ENCODE measurements around the gene ACO2.
"Not testable (repeated sequence)": the region's sequence is repeated elsewhere in the genome, so short reads cannot be mapped to it uniquely, and the experiment has no call there.

ACO2 gene

GRCh38 chr22:41468381-41469217, at the start of gene ACO2, which contains the start of gene PHF5A:
Gene ACO2 (plus strand): TSS chr22:41469117. CDS start chr22:41469147, 30 bp downstream.
Gene PHF5A (minus strand): TSS chr22:41468692. CDS start chr22:41468653, 39 bp downstream.
- peak; percentile 97 for DNase-seq (ENCODE audit: low read depth)

DNA sequence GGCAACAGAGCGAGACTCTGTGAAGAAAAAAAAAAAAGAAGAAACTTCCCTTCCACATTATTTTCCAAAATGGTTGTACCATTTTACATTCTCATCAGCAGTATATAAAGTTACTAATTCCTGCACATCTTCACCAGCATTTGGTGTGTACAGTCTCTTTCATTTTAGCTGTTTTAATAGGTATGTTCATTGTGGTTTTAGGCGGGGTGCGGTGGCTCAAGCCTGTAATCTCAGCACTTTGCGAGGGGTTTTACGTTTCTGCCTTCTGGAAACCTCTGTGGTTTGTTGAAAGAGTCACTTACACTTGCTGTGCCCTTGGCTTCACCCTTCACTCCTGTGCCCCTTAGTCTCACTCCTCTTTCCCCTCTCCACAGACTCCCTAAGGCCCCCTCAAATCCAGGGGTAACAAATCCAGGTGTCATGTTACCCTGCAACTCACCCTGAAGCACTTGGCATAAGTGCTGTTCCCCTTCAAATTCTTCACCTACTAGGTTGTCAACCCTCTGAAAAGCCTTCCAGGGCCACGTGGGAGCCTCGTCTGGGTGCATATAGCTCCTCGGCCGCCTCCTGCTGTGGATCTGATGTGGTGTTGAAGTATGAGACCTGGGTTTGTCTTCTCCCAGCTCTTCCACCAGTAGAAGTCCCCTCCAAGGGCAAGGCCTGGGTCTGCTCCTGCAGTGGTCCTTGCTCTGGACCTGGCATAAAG, 43.1 kb upstream of the ACO2 start:
- no peak for DNase-seq (ENCODE audit: low read depth)

- no peak for DNase-seq (ENCODE audit: low read depth)
Measured at GRCh38 chr22:41429232-41429950, 39.5 kb upstream of the ACO2 start.

GRCh38 chr22:41429951-41430332, 39.0 kb upstream of the ACO2 start:
- DNase-seq (ENCODE audit: low read depth): no peak

DNA sequence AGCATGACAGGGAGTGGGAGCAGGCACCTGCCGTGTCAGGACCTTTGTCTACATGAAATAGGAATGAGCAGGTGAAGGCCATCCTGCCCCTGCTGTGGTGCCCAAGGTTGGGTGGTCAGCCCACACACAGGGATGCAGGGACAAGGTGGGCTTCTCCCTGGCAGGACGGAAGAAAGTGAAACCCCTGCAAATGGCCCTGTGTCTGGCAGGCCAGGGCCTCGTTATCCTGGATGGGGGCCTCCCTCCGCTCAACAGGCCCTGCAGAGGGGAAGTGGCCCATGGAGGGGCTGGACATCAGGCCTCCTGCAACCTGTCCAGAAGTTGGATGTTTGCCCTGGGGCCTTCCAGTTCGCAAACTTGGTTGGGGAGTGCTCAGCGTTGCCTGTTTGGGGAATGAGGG, 37.3 kb upstream of the ACO2 start:
- DNase-seq (ENCODE audit: low read depth): no peak

- not testable (repeated sequence) for DNase-seq (ENCODE audit: low read depth)
Measured at GRCh38 chr22:41433480-41433879, 35.4 kb upstream of the ACO2 start.

DNA sequence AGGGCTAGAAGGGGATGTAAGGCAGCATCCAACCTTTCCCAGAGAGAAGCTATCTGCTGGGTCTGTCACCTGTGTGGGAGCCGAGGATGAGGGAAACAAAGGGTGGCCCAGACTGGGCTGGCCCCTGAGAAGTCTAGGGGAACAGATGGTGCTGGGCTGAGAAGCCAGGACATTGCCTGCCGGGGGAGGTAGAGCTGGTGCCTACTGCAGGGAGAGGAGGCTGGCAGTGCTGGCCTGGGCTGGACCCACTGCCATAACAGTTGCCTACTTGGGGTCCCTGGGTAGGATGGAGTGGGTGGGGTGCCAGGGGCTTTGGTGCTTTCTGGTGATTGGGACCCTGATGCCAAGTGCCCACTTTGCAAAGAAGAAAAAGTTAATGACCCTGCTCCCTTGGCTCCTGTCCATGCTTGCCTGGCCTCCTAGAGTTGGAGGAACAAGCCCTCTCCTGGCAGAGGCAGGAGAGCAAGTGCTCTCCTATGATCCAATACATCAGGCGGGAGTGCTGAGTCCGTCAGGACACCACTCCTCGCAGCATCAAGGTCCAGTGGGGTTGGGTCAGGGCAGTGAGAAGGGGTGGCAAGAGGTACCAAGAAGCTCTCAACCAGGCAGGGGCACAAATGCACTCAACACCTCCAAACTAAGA, 34.4 kb upstream of the ACO2 start:
- DNase-seq (ENCODE audit: low read depth): not testable (repeated sequence)

DNA sequence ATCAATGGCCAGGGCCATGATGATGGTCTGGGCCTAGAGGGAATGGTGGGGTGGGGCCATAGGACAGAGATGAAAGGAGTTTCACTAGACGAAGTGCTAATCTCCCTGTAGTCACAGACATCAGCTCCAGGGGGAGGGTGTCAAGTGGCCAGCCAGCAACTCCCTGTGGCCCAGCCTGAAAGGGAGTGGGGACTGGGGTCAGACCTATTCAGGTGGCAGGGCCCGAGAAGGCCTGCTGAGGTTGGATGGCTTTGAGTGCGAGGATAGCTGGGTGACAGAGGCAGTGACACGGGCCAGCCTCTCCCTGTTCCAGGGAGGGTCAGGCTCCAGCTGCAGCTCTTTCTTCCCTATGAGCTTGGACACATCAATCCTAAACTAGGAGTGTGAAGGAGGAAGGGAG, 33.4 kb upstream of the ACO2 start:
- no peak for DNase-seq (ENCODE audit: low read depth)

DNA sequence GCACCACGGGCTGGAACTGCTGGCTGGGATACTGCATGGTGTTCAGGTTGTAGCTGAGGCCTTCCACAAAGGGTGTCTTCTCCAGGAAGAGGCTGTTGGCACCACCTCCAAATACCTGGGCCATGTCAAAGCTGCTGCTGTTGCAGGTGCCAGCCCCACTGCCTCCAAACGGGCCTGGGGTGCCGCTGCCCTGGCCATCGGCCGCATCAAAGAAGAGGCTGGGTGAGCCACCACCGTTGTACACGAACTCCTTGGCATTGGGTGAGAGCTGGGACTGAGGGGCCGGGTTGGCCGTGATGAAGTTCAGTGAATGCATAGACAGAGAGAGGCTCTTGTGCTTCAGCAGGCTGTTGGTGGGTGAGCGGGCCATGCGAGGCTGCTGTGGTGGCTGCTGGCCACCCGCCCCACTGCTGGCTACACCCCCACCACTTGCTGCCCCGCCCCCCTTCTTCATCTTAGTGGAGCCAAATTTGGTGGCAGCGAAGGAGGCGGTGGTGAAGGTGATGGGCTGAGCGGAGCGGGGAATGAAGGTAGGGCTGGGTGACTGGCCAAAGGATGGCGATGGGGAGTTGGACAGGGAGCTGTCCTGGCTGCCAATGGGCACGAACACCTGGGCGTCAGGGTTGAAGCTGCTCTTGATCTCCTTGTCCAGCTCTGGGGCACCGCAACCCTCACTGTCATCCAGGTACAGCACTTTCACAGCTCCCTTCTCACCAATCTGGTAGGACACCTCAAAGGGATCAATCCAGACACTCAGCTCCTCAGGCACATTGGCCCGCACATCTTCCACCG, 32.4 kb upstream of the ACO2 start:
- DNase-seq (ENCODE audit: low read depth): no peak

GRCh38 chr22:41437198-41437597, 31.7 kb upstream of the ACO2 start:
- DNase-seq (ENCODE audit: low read depth): no peak

- not testable (repeated sequence) for DNase-seq (ENCODE audit: low read depth)
Measured at GRCh38 chr22:41440511-41440910, 28.4 kb upstream of the ACO2 start.

DNA sequence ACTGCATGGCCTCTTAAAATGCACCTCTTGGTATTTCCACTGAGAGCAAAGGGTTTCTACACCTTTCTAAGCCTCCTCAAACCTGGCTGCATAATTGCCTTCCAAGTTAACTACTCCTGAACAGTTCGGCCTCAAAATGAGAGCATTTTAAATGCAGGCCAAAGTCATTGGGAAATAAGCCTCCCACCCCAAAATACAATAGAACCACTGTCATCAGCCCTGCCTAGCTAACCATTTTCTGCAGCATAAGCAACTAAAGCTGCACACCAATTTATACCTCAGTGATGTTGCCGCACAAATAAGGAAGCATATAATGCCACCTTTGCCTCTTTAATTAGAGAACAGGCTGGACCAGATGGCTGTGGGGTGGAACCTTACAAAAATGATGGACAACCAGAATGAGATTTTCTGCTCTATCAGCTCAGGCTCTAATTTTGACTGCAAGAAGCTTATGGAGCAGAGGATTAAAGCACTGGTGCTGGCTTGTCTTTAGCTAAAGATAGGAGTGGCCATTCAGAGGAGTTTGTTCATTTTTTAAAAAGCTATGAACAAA, 26.6 kb upstream of the ACO2 start:
- DNase-seq (ENCODE audit: low read depth): no peak

DNA sequence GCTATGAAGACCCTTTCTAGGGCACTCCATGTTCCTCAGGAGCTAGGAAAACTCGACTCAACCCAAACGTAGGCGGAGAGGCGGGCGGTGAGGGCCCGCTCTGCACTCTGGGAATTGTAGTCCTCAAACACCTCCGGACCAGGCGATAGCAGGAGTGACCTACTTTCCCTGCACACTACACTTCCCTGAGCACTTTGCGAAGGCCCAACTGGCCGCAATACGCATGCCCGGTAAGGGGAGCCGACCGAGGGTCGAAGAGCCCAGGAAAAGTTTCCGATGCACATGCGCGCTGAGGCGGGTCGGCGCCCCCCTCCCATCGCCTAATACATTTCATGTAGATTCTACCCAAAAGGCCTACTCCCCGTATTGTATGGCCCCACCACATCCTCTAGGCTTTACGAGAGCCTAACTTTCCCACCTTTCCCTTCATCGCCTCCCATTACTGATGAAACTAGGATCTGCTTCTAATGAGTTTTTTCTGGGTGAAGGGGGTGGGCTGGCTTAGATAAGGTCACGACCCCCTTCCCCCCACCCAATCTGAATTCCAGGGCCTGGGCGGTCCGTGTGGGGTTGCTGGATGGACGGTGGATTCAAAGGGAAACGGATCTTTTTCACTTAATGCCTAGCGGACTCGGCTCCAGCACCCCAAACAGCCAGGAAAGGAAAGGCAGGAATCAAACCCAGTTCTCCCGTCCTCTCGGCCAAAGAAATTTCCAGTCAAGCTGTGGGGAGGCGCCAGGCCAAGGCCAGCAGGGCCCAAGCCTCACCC, 24.4 kb upstream of the ACO2 start:
- peak; percentile 78 for DNase-seq (ENCODE audit: low read depth)

- DNase-seq (ENCODE audit: low read depth): peak; percentile 9
Measured at GRCh38 chr22:41445129-41446056, 23.5 kb upstream of the ACO2 start.

DNA sequence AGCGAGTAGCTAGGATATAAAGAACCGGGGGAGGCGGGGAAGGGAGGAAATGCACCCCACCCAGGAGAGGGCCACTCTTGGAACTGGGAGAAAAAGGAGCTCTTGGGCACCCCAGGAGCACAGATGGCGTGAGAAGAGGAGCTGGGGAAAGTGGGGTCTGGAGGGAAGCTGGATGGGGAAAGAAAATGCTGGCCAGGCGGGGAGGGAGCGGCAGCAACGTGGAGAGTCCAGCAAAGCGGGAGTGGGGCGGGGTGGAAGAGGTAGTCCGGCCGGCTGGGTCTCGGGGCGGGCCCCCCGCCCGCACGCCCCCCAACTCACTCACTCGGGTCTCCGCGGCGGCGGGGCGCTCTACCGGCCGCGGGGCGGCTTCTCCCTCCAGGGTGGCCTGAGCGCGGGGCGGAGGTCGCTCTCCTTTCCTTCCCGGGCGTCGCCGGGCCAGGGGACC, 22.8 kb upstream of the ACO2 start:
- no peak for DNase-seq (ENCODE audit: low read depth)

- DNase-seq (ENCODE audit: low read depth): peak; percentile 79
Measured at GRCh38 chr22:41446639-41447434, 22.1 kb upstream of the ACO2 start, which contains the start of gene TOB2. Gene TOB2 (minus strand): TSS chr22:41446801. CDS start chr22:41437345, 9,456 bp downstream.

DNA sequence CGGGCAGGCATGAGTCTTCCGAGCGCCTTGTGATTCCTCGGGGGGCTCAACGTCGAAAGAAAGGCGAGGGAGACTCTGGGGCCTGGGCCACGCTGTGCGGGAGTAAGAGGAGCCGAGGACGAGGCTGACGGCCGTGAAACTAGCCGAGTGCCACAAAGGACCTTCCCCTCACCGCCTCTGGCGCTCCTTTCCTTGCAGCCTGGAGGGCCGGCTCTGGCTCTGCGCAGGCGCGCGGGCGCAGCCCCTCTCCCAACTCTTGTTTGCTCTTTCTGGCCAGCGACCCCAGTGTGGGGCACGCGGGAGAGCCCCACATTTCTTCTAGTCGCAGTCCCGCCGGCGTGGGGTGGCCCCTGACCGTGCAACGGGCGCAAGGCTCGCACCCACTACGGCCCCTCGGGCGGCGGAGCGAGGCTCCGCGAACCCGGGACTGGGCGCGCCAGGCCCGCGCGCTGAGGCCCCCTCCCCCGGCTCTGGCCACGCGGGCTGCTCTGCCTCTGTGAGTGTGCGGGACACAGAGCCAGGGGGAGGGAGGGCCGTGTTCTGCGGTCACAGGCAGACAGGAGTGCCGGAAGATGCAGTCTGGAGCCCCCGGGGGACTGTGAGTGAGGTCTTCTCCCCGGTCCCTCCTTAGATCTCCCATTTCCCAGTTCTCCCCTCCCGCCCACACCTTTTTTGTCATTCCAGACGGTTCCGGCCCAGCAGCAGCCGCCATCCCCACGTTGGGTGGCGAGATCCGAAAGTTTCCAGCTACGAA, 21.3 kb upstream of the ACO2 start:
- DNase-seq (ENCODE audit: low read depth): peak; percentile 27

Data from HS-27A (cell line).